GM08714 (cell line): Measurements from ENCODE around the gene CCDC85B.

Experiments
- H3K4me3 ChIP-seq: fragments of 200-500 bp; sonication (Bioruptor generic); 2 replicates; pipeline ENCODE4 v1.5.1; 2014; ENCODE audit warnings: mild to moderate bottlenecking, low read length, inconsistent platforms
- ZNF274 ChIP-seq: IDR thresholded peaks from 2 replicates; pipeline ENCODE4 v1.6.1; 2012; ENCODE audit warnings: mild to moderate bottlenecking, low read depth, low read length

CCDC85B gene

GRCh38 chr11:65853246-65853979 lies 37.1 kb upstream of the CCDC85B start:
- no peak for TF ChIP-seq ZNF274
- no peak overlapping the region for H3K4me3 ChIP-seq

- TF ChIP-seq ZNF274, result no peak
- no peak overlapping the region for H3K4me3 ChIP-seq
These were observed 36.3 kb upstream of the CCDC85B start for GRCh38 chr11:65854161-65854592.

DNA sequence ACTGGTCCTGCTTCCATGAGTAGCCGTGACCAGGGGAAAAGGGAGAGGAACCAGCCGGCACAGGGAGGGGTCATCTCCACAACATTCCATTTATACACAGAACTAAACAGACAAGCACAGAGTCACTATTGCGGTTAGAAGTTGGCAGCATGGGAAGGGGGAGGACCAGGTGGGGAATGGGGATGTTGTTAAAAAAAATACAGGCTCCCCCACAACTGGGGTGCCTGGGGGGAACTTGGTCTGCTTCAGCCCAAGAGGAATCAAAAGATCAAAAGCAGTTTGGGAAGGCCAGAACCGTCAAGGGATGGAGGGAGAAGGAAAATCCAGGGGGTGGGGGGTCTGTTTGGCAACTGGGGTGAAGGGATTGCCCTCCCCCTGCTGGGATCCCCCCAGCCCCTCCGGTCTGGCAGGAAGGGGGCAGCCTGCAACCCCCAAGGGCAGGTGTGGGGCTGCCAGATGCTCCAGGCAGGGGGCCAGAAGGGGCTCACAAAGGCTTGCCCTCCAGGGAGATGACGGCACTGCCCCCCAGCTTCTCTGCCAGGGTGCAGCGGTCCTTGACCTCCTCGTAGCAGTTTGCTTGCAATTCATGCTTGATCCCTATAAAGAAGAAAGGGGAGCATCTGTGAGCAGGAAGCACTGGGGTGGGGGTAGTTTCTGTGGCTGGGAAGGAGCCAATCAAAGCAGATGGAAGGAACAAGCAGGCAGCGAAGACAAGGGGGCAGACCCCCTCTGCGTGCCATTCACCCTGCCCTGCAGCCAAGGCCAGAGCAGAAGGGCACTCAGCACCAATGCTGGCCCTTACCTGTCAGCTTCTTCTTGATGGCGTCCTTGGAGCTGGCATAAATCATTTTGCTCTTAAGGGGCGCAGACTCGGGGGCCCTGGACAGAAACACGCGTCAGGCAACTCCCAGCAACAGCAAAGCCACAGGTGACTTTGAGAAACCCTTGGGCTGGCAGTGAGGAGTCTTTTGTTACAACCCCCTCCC lies 35.3 kb upstream of the CCDC85B start:
- no peak overlapping the region for H3K4me3 ChIP-seq
- no peak for TF ChIP-seq ZNF274

DNA sequence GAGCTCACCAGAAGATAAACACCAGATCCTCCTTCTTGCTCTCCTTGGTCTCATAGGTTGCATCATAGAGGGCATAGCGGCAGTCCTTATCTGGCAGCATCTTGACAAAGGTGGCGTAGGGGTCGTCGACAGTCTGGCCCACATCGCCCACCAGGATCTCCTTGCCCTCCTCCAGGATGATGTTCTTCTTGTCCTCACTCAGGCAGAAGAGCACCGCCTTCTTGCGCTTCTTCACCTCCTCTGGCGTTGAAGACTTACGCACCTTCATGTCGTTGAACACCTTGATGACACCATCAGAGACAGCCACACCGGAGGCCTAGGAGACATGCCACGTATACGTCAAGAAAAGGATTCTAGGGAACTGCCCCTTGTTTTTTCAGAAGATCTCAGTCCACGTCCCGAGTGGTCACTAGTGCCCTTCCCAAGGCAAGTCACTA lies 34.5 kb upstream of the CCDC85B start:
- no peak for TF ChIP-seq ZNF274
- peak overlapping the region; percentile 86 for H3K4me3 ChIP-seq

- peak overlapping the region; percentile 86 for H3K4me3 ChIP-seq
- no peak for TF ChIP-seq ZNF274
These were observed 33.6 kb upstream of the CCDC85B start for GRCh38 chr11:65856689-65857499.

GRCh38 chr11:65857500-65857852 lies 33.0 kb upstream of the CCDC85B start:
- H3K4me3 ChIP-seq, result peak overlapping the region; percentile 86
- TF ChIP-seq ZNF274, result no peak

DNA sequence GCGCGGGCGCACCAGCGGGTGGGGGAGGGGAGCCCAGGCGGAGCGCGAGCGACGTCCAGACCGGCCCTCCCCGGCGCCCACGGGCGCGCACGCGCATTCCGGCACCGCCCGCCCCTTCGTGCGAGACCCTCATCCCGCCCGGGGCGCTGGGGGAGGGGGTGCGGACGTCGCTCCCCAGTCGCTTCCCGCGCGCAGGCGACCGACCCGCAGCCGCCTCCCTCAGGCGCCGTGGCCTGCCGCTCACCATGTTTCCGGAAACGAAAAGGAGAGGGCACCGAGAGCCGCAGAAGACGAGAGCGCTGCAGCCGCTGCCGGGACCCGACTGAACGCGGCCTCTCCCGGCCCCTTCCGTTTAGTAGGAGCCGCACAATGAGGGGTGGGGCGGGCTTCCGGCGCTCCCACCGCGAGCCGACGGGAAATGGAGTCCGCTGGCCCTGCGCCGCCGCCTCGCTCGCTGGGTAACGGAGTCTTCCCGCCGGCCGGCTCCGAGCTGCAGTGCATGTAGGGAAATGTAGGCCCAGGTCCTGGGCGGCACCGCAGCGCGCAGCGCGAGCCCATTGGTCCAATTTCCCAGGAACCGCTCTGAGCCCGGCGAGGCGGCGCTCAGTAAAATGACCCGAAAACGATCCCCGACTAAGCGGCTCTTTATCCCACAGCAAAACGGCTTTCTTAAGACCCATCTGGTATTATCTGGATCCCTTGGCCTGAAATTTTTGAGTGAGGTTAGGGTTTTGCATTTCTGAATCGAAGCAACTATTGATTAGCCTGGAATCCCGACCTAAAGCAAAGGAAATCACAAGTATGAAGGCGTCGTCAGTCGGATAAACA lies 32.4 kb upstream of the CCDC85B start, which contains the start of gene CFL1:
CFL1 (minus strand) TSS at position 328 of the 828 bp plus-strand sequence; CDS start at position 247, 81 bp downstream.
- peak within 1 kb of the TSS; percentile 86 for H3K4me3 ChIP-seq
- no peak for TF ChIP-seq ZNF274

- peak overlapping the region; percentile 71 for H3K4me3 ChIP-seq
- TF ChIP-seq ZNF274, result no peak
These were observed 31.8 kb upstream of the CCDC85B start for GRCh38 chr11:65858681-65859087.

- no peak for TF ChIP-seq ZNF274
- peak overlapping the region; percentile 82 for H3K4me3 ChIP-seq
These were observed 31.2 kb upstream of the CCDC85B start for GRCh38 chr11:65859095-65859811.

DNA sequence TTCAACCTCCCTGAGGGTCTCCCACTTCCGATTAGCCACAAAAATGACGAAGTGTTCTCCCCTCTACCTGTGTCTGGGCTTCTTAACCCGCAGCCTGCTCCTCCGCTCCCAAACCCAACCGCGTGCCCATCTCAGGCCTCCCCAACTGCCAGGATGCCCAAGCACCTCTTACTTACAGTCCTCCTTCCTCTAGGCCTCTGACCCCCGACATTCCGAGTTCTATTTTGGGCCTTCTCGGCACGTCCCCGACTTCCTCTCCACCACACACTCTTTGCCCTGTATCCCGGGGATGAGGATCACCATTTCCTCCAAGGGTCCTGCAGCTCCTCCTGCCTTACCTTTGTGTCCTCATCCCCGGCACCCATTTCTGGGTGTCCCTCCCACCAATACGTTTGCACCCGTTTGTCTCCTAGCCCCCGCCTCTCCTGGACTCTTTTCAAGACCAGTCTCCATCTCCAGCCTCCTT lies 30.6 kb upstream of the CCDC85B start:
- peak overlapping the region; percentile 82; the same call in 1 of the 2 replicates for H3K4me3 ChIP-seq
- no peak for TF ChIP-seq ZNF274

- TF ChIP-seq ZNF274, result no peak
- H3K4me3 ChIP-seq, result peak within 1 kb of the TSS; percentile 82
These were observed 30.0 kb upstream of the CCDC85B start, which contains the start of gene MUS81 for GRCh38 chr11:65860278-65861164. Gene MUS81, plus strand, starts transcription at chr11:65860433. Its CDS starts 321 bp downstream, at chr11:65860754.

- peak overlapping the region; percentile 82 for H3K4me3 ChIP-seq
- no peak for TF ChIP-seq ZNF274
These were observed 29.3 kb upstream of the CCDC85B start for GRCh38 chr11:65861165-65861505.
